Measurements from ENCODE around the gene TNS1.

The TNS1 gene

DNA sequence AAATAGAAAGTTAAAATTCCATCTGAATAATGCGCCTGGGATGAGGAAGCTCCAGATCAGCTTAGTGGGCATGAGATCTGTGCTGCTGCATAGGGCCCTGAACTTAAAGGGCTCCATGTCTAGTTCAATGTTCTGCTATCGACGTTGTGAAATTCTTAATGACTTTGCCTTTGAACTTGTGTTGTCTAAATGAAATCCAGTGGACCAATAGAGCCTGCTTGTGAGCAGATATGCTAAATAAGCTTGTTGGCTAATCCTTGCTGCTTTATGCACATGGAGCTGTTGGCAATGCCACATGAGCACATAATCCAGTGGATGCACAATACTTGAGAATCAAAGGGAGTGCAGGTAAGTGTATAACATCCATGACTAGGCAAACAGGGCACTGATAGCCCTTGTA lies 228.6 kb downstream of the TNS1 start:
- DNase-seq (ENCODE audit: low read depth) = no peak

GRCh38 chr2:217773539-217773938 lies 229.3 kb downstream of the TNS1 start:
- DNase-seq (ENCODE audit: low read depth) = no peak

DNA sequence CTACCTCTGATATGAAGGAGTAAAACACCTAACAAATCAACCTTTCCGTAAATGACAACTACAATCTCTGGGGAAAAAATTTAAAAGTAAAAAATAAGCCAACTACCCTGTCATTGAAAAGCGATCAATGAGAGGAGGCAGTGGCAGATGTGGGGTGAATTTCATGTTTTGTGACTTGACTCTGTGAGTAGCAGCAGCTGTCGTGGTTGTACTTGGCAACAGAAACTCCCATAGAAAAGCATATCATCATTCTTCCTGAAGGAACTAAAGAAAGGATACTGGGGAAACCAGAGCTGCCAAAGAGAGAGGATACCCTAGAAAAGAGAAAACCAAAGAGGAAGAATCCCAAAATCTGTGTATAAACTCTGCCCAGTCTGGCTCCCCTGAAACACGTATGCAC lies 236.4 kb downstream of the TNS1 start:
- DNase-seq (ENCODE audit: low read depth) = no peak

DNA sequence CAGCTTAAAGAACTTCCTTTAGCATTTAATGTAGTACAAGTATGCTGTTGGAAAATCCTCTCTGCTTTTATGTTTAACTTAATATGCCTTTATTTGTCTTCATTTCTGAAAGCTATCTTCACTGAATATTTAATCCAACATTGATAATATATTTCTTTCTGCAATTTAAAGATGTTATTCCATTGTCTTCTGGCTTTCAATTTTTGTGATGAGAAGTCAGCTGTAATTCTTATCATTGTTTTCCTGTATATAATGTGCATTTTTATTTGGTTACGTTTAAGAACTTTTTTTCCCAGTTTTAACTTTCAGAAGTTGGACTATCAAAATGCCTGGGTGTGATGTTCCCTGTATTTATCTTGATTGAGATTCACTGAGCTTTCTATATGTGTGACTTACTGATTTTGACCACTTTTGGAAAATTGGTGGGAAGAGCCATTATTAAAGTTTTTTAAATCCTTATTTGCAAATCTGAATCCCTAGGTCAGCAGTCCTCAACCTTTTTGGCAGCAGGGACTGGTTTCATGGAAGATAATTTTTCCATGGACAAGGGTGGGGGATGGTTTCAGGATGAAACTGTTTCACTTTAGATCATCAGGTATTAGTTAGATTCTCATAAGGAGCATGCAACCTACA lies 241.0 kb downstream of the TNS1 start:
- no peak for DNase-seq (ENCODE audit: low read depth)

DNA sequence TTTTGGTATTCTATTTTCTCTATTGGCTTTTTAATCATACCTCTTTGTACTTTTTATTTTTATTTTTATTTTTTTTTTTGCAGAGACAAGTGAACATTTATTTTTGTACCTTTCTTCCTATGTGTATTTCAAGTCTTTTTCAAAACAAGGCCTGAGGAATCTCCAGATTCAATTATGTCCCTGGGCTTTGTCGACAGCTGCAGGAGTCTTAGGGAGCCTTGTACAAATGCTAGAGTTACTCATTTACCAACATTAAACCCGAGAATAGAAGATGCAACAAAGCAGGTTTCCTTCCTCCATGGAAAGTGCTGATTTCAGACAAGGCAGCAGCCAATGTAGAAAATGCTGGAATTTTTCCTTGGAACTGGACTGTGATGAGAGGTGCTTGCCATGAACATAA lies 242.8 kb downstream of the TNS1 start:
- DNase-seq (ENCODE audit: low read depth) = no peak

- no peak for DNase-seq (ENCODE audit: low read depth)
Observed at GRCh38 chr2:217757108-217757463, 245.7 kb downstream of the TNS1 start.

DNA sequence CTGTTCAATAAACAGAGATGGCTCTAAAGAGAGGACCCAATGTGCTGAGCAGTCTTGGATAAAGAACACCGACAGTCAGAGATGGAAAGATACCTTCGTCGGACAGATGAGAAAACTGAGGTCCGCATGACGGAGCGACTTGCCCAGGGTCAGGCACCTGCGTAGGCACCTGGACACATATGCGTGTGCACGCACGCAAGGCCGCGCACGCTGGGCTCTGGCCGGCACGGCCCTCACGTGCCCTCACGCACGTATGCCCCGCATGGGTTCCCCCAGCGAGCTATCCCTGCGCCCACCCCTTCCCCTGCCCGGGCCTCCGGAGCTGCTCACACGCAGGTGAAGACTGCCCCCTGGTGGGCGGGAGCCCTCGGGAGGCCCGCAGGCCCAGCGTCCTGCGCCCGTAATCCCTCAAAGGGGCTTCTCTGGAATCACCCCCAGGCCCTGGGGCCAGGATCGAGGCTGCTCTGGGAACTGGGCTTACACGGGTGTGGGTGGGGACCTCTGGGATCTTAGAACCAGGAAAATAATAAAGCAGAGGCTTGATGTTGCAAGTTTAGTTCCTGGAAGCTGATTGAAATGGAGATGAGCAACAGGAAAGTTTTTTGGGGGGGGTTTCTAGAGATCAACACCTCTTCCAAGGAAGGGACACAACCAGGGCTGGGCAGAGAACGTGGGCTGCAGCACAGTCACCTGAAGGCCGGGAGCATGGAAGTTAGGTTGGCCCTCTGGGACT lies 246.3 kb downstream of the TNS1 start:
- peak; percentile 43 for DNase-seq (ENCODE audit: low read depth)

DNA sequence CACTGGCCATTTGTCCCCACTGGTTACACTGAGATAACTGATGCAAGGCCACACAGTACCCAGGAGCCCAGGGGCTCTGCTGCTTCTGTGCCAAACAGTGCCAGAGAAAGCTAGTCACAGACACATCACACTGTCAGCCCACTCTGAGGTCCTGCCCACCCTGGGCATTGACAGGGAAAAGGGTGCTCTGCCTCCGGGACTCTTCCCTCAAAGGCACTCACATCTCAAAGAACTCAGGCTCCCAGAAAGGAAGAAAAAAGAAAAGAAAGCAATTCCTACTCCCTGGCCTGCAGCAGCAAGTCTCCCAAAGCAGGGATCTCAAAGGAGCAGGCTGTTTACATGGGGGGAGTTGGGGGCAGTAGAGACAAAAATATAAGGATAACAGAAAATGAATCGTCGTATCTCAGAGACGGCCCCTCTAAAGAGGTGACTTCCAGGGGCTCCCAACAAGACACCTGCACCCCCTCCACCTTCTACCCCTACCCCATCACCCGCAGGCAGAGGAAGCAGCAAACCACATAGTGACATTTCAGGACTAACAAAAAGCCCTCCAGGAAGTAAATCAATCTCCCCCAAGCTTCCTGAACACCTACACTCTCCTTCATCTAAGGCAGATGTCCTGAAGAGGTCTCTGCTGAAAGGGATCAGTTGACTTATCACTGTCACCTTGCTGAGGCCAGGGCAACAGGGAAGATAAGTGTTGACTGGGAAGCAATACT lies 247.6 kb downstream of the TNS1 start:
- DNase-seq (ENCODE audit: low read depth) = no peak

DNA sequence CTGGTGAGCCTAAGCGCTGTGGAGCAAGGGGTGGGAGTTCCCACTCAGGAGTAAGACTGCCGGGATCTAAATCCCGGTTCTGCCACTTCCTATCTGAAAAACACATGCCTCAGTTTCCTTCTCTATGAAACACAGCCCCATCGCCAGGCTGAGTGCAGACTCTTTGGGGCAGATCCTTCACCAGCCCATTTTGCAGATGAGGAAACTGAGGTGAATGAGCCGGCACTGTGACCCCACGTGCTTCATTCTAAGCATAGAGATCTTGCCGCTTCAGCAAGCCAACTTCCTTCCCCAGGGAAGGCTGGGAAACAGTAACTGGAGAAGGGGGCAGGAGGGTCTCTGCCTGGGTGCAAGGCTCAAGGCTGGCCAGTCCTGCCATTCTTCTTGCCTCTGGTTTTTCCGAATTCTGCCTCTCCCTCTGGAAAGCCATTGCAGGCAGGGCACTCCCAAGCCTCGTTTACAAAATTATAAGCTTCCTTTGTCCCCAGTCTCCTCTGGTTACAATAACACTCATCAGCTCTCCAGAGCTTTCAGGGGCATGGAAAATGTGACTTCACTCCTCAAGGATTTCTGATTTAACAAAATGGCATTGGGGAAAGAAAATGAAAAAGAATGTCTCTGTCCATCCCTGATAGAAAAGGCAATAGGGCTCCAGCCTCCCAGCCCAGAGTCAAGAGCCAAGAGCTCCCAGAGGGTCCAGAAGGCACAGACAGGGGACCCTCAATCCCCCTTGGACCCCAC lies 249.2 kb downstream of the TNS1 start:
- peak; percentile 39 for DNase-seq (ENCODE audit: low read depth)

DNA sequence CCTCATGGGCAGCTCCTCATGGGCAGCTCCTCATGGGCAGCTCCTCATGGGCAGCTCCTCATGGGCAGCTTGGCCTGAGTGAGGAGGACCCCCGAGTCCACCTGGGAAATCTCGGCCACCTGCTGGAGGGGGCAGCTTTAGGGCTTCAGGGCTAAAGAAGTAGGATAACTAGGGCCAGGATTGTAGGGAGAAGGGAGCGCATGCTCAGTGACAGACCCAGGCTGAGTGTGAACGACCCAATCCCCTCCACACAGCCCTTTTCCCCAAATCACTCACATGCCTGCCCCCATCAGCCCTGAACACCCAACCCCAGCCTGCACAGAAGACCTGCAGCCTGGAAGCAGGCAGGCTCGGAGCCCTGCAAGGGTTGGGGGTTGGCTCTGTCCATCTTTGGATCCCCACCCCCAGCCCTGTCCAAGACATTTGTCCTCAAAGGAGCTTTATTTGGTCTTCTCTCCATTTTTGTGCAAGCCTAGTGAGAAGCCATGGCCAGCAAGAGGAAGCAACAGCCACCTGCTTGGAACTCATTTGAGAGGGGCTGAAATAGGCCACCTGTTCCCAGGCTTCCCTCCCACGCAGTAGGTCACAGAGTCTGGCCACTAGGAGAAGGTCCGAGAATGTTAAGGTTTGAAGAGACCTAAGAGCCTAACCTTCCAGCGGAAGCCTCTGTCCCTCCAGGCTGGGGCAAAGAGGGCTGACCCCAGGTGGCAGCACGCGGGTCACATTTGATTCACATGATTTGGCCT lies 249.9 kb downstream of the TNS1 start:
- no peak for DNase-seq (ENCODE audit: low read depth)

DNA sequence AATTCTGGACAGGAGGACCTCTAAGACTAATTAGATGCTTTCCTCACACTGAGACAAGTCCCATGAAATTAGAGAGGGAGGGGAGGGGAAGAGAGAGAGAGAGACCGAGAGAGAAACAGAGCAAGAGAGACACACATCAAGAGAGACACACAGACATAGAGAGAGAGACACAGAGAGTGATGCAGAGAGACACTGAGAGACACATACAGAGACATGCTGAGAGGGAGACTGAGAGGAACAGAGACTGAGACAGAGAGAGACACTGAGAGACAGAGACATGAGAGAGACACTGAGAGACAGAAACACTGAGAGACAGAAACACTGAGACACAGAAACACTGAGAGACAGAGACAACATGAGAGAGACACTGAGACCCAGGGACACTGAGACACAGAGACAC lies 250.8 kb downstream of the TNS1 start:
- DNase-seq (ENCODE audit: low read depth) = no peak

- DNase-seq (ENCODE audit: low read depth) = no peak
Observed at GRCh38 chr2:217751192-217751591, 251.6 kb downstream of the TNS1 start.

All from iris pigment epithelial cell (primary cell).